SK-N-SH treated with all-trans-retinoic acid at 6 μM for 48 hours (cell line): ENCODE data around the gene RITA1.

Experiments
- ARNTL ChIP-seq: fragments of 450-650 bp; formaldehyde crosslinking; IDR thresholded peaks from 2 replicates; pipeline ENCODE4 v1.5.0; 2020; ENCODE audit warnings: low read depth, mild to moderate bottlenecking, moderate library complexity, borderline replicate concordance
- BACH2 ChIP-seq: fragments of 250-450 bp; sonication (Bioruptor Pico); IDR thresholded peaks from 2 replicates; pipeline ENCODE4 v1.9.0; 2021; ENCODE audit warnings: mild to moderate bottlenecking, borderline replicate concordance
- PPARA ChIP-seq: fragments of 250-450 bp; sonication (Bioruptor Pico); IDR thresholded peaks from 2 replicates; pipeline ENCODE4 v1.5.0; 2020; ENCODE audit warnings: mild to moderate bottlenecking, borderline replicate concordance
- RARB ChIP-seq: fragments of 250-450 bp; sonication (Bioruptor Pico); IDR thresholded peaks from 2 replicates; pipeline ENCODE4 v1.8.0; 2021; ENCODE audit warnings: mild to moderate bottlenecking, moderate library complexity
- ZC3H10 ChIP-seq: fragments of 250-450 bp; sonication (Bioruptor Pico); IDR thresholded peaks from 2 replicates; pipeline ENCODE4 v1.5.1; 2021; ENCODE audit warnings: mild to moderate bottlenecking, moderate library complexity
- ZNF565 ChIP-seq: fragments of 450-650 bp; formaldehyde crosslinking; conservative IDR thresholded peaks from 2 replicates; pipeline ENCODE4 v1.5.0; 2020; ENCODE audit warnings: low read depth, mild to moderate bottlenecking, moderate library complexity
- TF ChIP-seq, protein P1 (sequence below): fragments of 250-450 bp; sonication (Bioruptor Pico); IDR thresholded peaks from 2 replicates; pipeline ENCODE4 v1.5.0; 2020; ENCODE audit warnings: mild to moderate bottlenecking, moderate library complexity
- TF ChIP-seq, protein P2 (sequence below): fragments of 250-450 bp; sonication (Bioruptor Pico); IDR thresholded peaks from 2 replicates; pipeline ENCODE4 v1.8.0; 2020; ENCODE audit warnings: mild to moderate bottlenecking, moderate library complexity, borderline replicate concordance
- TF ChIP-seq, protein P3 (sequence below): fragments of 250-450 bp; sonication (Bioruptor Pico); IDR thresholded peaks from 2 replicates; pipeline ENCODE4 v1.5.1; 2020; ENCODE audit warnings: low read depth, mild to moderate bottlenecking, moderate library complexity
- TF ChIP-seq, protein P4 (sequence below): fragments of 250-450 bp; sonication (Bioruptor Pico); IDR thresholded peaks from 2 replicates; pipeline ENCODE4 v1.8.0; 2021; ENCODE audit warnings: low read depth, mild to moderate bottlenecking, moderate library complexity, borderline replicate concordance

DNA sequence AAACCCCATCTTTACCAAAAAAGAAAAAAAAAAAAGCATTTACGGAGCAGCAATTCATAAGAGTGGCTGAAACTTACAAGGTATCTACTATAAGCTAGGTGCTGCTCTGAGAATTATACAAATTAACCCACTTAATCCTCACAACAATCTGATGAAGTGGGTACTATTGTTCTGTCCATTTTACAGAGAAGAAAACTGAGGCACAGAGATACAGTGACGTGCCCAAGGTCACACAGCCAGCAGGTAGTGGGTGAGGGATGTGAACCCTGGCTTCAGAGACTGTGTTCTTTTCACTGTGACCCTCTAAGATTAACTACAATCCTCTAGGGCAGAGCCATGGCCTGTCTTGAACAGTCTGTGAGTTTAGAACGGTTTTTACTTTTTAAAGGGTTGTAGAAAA lies 3.5 kb upstream of the RITA1 start:
- TF ChIP-seq, protein P1, sequence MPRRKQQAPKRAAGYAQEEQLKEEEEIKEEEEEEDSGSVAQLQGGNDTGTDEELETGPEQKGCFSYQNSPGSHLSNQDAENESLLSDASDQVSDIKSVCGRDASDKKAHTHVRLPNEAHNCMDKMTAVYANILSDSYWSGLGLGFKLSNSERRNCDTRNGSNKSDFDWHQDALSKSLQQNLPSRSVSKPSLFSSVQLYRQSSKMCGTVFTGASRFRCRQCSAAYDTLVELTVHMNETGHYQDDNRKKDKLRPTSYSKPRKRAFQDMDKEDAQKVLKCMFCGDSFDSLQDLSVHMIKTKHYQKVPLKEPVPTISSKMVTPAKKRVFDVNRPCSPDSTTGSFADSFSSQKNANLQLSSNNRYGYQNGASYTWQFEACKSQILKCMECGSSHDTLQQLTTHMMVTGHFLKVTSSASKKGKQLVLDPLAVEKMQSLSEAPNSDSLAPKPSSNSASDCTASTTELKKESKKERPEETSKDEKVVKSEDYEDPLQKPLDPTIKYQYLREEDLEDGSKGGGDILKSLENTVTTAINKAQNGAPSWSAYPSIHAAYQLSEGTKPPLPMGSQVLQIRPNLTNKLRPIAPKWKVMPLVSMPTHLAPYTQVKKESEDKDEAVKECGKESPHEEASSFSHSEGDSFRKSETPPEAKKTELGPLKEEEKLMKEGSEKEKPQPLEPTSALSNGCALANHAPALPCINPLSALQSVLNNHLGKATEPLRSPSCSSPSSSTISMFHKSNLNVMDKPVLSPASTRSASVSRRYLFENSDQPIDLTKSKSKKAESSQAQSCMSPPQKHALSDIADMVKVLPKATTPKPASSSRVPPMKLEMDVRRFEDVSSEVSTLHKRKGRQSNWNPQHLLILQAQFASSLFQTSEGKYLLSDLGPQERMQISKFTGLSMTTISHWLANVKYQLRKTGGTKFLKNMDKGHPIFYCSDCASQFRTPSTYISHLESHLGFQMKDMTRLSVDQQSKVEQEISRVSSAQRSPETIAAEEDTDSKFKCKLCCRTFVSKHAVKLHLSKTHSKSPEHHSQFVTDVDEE (CRISPR knock-in tag), result no peak
- TF ChIP-seq, protein P2, sequence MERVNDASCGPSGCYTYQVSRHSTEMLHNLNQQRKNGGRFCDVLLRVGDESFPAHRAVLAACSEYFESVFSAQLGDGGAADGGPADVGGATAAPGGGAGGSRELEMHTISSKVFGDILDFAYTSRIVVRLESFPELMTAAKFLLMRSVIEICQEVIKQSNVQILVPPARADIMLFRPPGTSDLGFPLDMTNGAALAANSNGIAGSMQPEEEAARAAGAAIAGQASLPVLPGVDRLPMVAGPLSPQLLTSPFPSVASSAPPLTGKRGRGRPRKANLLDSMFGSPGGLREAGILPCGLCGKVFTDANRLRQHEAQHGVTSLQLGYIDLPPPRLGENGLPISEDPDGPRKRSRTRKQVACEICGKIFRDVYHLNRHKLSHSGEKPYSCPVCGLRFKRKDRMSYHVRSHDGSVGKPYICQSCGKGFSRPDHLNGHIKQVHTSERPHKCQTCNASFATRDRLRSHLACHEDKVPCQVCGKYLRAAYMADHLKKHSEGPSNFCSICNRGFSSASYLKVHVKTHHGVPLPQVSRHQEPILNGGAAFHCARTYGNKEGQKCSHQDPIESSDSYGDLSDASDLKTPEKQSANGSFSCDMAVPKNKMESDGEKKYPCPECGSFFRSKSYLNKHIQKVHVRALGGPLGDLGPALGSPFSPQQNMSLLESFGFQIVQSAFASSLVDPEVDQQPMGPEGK (CRISPR knock-in tag), result no peak
- no peak for TF ChIP-seq ARNTL (CRISPR knock-in tag)
- TF ChIP-seq, protein P3, sequence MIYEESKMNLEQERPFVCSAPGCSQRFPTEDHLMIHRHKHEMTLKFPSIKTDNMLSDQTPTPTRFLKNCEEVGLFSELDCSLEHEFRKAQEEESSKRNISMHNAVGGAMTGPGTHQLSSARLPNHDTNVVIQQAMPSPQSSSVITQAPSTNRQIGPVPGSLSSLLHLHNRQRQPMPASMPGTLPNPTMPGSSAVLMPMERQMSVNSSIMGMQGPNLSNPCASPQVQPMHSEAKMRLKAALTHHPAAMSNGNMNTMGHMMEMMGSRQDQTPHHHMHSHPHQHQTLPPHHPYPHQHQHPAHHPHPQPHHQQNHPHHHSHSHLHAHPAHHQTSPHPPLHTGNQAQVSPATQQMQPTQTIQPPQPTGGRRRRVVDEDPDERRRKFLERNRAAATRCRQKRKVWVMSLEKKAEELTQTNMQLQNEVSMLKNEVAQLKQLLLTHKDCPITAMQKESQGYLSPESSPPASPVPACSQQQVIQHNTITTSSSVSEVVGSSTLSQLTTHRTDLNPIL (CRISPR knock-in tag), result no peak
- TF ChIP-seq ZC3H10 (CRISPR knock-in tag), result no peak
- TF ChIP-seq, protein P4, sequence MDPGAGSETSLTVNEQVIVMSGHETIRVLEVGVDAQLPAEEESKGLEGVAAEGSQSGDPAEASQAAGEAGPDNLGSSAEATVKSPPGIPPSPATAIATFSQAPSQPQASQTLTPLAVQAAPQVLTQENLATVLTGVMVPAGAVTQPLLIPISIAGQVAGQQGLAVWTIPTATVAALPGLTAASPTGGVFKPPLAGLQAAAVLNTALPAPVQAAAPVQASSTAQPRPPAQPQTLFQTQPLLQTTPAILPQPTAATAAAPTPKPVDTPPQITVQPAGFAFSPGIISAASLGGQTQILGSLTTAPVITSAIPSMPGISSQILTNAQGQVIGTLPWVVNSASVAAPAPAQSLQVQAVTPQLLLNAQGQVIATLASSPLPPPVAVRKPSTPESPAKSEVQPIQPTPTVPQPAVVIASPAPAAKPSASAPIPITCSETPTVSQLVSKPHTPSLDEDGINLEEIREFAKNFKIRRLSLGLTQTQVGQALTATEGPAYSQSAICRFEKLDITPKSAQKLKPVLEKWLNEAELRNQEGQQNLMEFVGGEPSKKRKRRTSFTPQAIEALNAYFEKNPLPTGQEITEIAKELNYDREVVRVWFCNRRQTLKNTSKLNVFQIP (CRISPR knock-in tag), result no peak
- no peak for TF ChIP-seq PPARA (CRISPR knock-in tag)
- no peak for TF ChIP-seq RARB (CRISPR knock-in tag)
- TF ChIP-seq BACH2 (CRISPR knock-in tag), result no peak
- TF ChIP-seq ZNF565 (CRISPR knock-in tag), result no peak
